ENCODE measurements around the gene PHF10.

- TF ChIP-seq POLR2A (IDR thresholded peaks at IDR 0.05): no peak
- TF ChIP-seq, protein P1, sequence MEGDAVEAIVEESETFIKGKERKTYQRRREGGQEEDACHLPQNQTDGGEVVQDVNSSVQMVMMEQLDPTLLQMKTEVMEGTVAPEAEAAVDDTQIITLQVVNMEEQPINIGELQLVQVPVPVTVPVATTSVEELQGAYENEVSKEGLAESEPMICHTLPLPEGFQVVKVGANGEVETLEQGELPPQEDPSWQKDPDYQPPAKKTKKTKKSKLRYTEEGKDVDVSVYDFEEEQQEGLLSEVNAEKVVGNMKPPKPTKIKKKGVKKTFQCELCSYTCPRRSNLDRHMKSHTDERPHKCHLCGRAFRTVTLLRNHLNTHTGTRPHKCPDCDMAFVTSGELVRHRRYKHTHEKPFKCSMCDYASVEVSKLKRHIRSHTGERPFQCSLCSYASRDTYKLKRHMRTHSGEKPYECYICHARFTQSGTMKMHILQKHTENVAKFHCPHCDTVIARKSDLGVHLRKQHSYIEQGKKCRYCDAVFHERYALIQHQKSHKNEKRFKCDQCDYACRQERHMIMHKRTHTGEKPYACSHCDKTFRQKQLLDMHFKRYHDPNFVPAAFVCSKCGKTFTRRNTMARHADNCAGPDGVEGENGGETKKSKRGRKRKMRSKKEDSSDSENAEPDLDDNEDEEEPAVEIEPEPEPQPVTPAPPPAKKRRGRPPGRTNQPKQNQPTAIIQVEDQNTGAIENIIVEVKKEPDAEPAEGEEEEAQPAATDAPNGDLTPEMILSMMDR (IDR thresholded peaks at IDR 0.05): no peak
Measured at GRCh38 chr6:169664227-169664626, 60.1 kb downstream of the PHF10 start.
